Liver (tissue), 9 donors: Measurements from ENCODE around the gene SKAP2. TPM values are rescaled to one million over a fixed set of nuclear protein-coding genes. Genes with fewer than 3 reads are reported as not detected.

Source experiments
- DNase-seq: peaks from one replicate; pipeline ENCODE4 v3.0.0-alpha.2; 2017; ENCODE audit warnings: low spot score
- H3K27ac ChIP-seq, 2 donors: one replicate each; pipeline ENCODE4 v1.7.0; 2013; ENCODE audit warnings: inconsistent platforms in 2 of 2, low read length in 2 of 2, control low read depth in 1 of 2, low read depth in 1 of 2, mild to moderate bottlenecking in 1 of 2
- H3K27me3 ChIP-seq, 4 donors: one replicate each; pipeline versions ENCODE4 v1.6.1 to v1.7.0; 2013; ENCODE audit warnings: low read length in 3 of 4, inconsistent platforms in 1 of 4, mild to moderate bottlenecking in 1 of 4, moderate library complexity in 1 of 4; ENCODE audit not compliant: control insufficient read depth in 4 of 4, insufficient read depth in 4 of 4
- H3K36me3 ChIP-seq, 4 donors: one replicate each; pipeline versions ENCODE4 v1.6.1 to v1.7.0; 2013; ENCODE audit warnings: low read length in 3 of 4, mild to moderate bottlenecking in 3 of 4, low read depth in 1 of 4, moderate library complexity in 1 of 4; ENCODE audit not compliant: control insufficient read depth in 4 of 4, insufficient read depth in 3 of 4
- H3K4me1 ChIP-seq, 4 donors: one replicate each; pipeline versions ENCODE4 v1.6.1 to v1.7.0; 2013; ENCODE audit warnings: low read length in 3 of 4, mild to moderate bottlenecking in 3 of 4, moderate library complexity in 1 of 4; ENCODE audit not compliant: control insufficient read depth in 4 of 4, insufficient read depth in 4 of 4
- H3K4me3 ChIP-seq, 3 donors: one replicate each; pipeline versions ENCODE4 v1.6.1 to v1.7.0; 2013; ENCODE audit warnings: low read length in 3 of 3, control low read depth in 1 of 3, low read depth in 1 of 3, mild to moderate bottlenecking in 1 of 3
- H3K9ac ChIP-seq, 2 donors: one replicate each; pipeline ENCODE4 v1.7.0; 2013; ENCODE audit warnings: low read length in 2 of 2, mild to moderate bottlenecking in 2 of 2, moderate library complexity in 2 of 2, control low read depth in 1 of 2, low read depth in 1 of 2
- H3K9me3 ChIP-seq, 4 donors: one replicate each; pipeline versions ENCODE4 v1.6.1 to v1.7.0; 2013; ENCODE audit warnings: low read length in 3 of 4; ENCODE audit not compliant: control insufficient read depth in 4 of 4
- ATF3 ChIP-seq: IDR thresholded peaks from 2 replicates; pipeline ENCODE4 v1.6.1; 2016; ENCODE audit warnings: antibody characterized with exemption
- CTCF ChIP-seq: fragments of 150-350 bp; IDR thresholded peaks from 2 replicates; pipeline ENCODE4 v1.5.1; 2017; ENCODE audit warnings: improper control_type of control experiment, low read depth, low read length; ENCODE audit not compliant: missing input control
- EGR1 ChIP-seq, 2 donors: IDR thresholded peaks; 2 replicates each; pipeline ENCODE4 v1.6.1; 2016 to 2018; ENCODE audit warnings: antibody characterized with exemption in 2 of 2, low read depth in 2 of 2
- FOXA1 ChIP-seq: IDR thresholded peaks from 2 replicates; pipeline ENCODE4 v1.6.1; 2016; ENCODE audit warnings: antibody characterized with exemption
- FOXA2 ChIP-seq: IDR thresholded peaks from 2 replicates; pipeline ENCODE4 v1.6.1; 2016; ENCODE audit warnings: antibody characterized with exemption
- GABPA ChIP-seq, 2 donors: IDR thresholded peaks in 1 of 2; conservative IDR thresholded peaks in 1 of 2; 2 replicates each; pipeline ENCODE4 v1.6.1; 2016; ENCODE audit warnings: antibody characterized with exemption in 2 of 2, mild to moderate bottlenecking in 1 of 2, moderate library complexity in 1 of 2
- HNF4A ChIP-seq, 2 donors: conservative IDR thresholded peaks; 2 replicates each; pipeline ENCODE4 v1.6.1; 2016; ENCODE audit warnings: antibody characterized with exemption in 2 of 2, mild to moderate bottlenecking in 2 of 2
- HNF4G ChIP-seq: IDR thresholded peaks from 2 replicates; pipeline ENCODE4 v1.6.1; 2016; ENCODE audit warnings: antibody characterized with exemption
- JUND ChIP-seq, 2 donors: IDR thresholded peaks; 2 replicates each; pipeline ENCODE4 v1.6.1; 2016; ENCODE audit warnings: antibody characterized with exemption in 2 of 2
- MAX ChIP-seq: IDR thresholded peaks from 2 replicates; pipeline ENCODE4 v1.6.1; 2016; ENCODE audit warnings: antibody characterized with exemption
- NR2F2 ChIP-seq: IDR thresholded peaks from 2 replicates; pipeline ENCODE4 v1.6.1; 2016; ENCODE audit warnings: antibody characterized with exemption
- RAD21 ChIP-seq, 2 donors: IDR thresholded peaks; 2 replicates each; pipeline ENCODE4 v1.6.1; 2016; ENCODE audit warnings: antibody characterized with exemption in 2 of 2, mild to moderate bottlenecking in 2 of 2
- REST ChIP-seq: IDR thresholded peaks from 2 replicates; pipeline ENCODE4 v1.6.1; 2016; ENCODE audit warnings: antibody characterized with exemption, mild to moderate bottlenecking
- RXRA ChIP-seq, 2 donors: IDR thresholded peaks; 2 replicates each; pipeline ENCODE4 v1.6.1; 2017 to 2018; ENCODE audit warnings: antibody characterized with exemption in 2 of 2, mild to moderate bottlenecking in 1 of 2
- SP1 ChIP-seq: IDR thresholded peaks from 2 replicates; pipeline ENCODE4 v1.6.1; 2018; ENCODE audit warnings: antibody characterized with exemption, mild to moderate bottlenecking
- TAF1 ChIP-seq: conservative IDR thresholded peaks from 2 replicates; pipeline ENCODE4 v1.6.1; 2016; ENCODE audit warnings: antibody characterized with exemption, mild to moderate bottlenecking
- YY1 ChIP-seq: IDR thresholded peaks from 2 replicates; pipeline ENCODE4 v1.6.1; 2016; ENCODE audit warnings: antibody characterized with exemption, mild to moderate bottlenecking
- WGBS: extraction: QIAGEN DNeasy Blood & Tissue Kit; methylation state at CpG from one replicate; pipeline ENCODE4 v1.1.7; 2013; 5-methylcytosine and 5-hydroxymethylcytosine counted together
- polyA plus RNA-seq, 2 donors: library from polyadenylated mRNA; stranded (reverse) in 1 of 2; unstranded in 1 of 2; fragments of 200-250 nt in 1 of 2; fragments of >200 nt in 1 of 2; fragmentation: Nextera tagmentation in 1 of 2; extraction: Ambion mirVana in 1 of 2; gene quantifications; one replicate each; pipeline versions ENCODE4 v1.2.1 to v1.2.3, GENCODE V29; 2013 to 2015
- total RNA-seq, 2 donors: library from RNA; depleted of rRNA; stranded (reverse); fragments of >200 nt; gene quantifications; one replicate each; pipeline ENCODE4 v1.2.3, GENCODE V29; 2014
- donor health status: healthy.
- donor health status: healthy.
- donor health status: healthy.
- donor health status: healthy.
- donor health status: healthy.

Gene SKAP2
- total and polyA plus RNA-seq, 4 donors = 3.4 to 9.2 (median 5.1) TPM

- H3K27me3 ChIP-seq = no peaks in the 10 kb centered on the region
- H3K9ac ChIP-seq = no peak overlapping the region
- no peak for TF ChIP-seq HNF4G
- TF ChIP-seq REST = no peak
- no peak for TF ChIP-seq JUND (IDR thresholded peaks at IDR 0.05)
- TF ChIP-seq RXRA (IDR thresholded peaks at IDR 0.05) = no peak
- TF ChIP-seq YY1 = no peak
- no peak for TF ChIP-seq GABPA (IDR thresholded peaks at IDR 0.05 in 1 of 2, conservative IDR thresholded peaks at IDR 0.05 in 1 of 2)
- TF ChIP-seq TAF1 = no peak
- no peak for TF ChIP-seq NR2F2
- no peak for TF ChIP-seq EGR1 (IDR thresholded peaks at IDR 0.05; ENCODE audit: low read depth in 2 of 2)
- no peak for TF ChIP-seq ATF3
- no peak for TF ChIP-seq HNF4A (conservative IDR thresholded peaks at IDR 0.05)
- no peak for TF ChIP-seq SP1
- TF ChIP-seq RAD21 (IDR thresholded peaks at IDR 0.05) = no peak
- TF ChIP-seq FOXA2 = no peak
- TF ChIP-seq MAX = no peak
- no peaks in the 10 kb centered on the region for H3K4me1 ChIP-seq
- no peak for DNase-seq
- H3K4me3 ChIP-seq = no peak overlapping the region
- H3K27ac ChIP-seq = no peak overlapping the region
- WGBS = 82% methylated on average over 2 of the region's 2 CpGs
- H3K36me3 ChIP-seq = no peaks in the 10 kb centered on the region
- no peaks in the 10 kb centered on the region for H3K9me3 ChIP-seq
These were observed 135.1 kb downstream of the SKAP2 start for GRCh38 chr7:26729150-26729775.

GRCh38 chr7:26726051-26726450, 138.3 kb downstream of the SKAP2 start:
- H3K27ac ChIP-seq = no peak overlapping the region
- no peak overlapping the region for H3K9ac ChIP-seq
- no peaks in the 10 kb centered on the region for H3K36me3 ChIP-seq
- H3K4me1 ChIP-seq = no peaks in the 10 kb centered on the region
- no peak for TF ChIP-seq MAX
- TF ChIP-seq REST = no peak
- TF ChIP-seq HNF4G = no peak
- TF ChIP-seq YY1 = no peak
- no peak for TF ChIP-seq SP1
- TF ChIP-seq NR2F2 = no peak
- TF ChIP-seq RXRA (IDR thresholded peaks at IDR 0.05) = no peak
- TF ChIP-seq JUND (IDR thresholded peaks at IDR 0.05) = no peak
- TF ChIP-seq TAF1 = no peak
- no peak for TF ChIP-seq FOXA1
- TF ChIP-seq EGR1 (IDR thresholded peaks at IDR 0.05; ENCODE audit: low read depth in 2 of 2) = no peak
- no peak for TF ChIP-seq CTCF
- WGBS = 72% methylated on average over 1 of the region's 1 CpG
- H3K27me3 ChIP-seq = no peaks in the 10 kb centered on the region
- no peaks in the 10 kb centered on the region for H3K9me3 ChIP-seq
- no peak for DNase-seq
- no peak overlapping the region for H3K4me3 ChIP-seq
